Neural progenitor cell (in vitro differentiated cells): ENCODE measurements around the gene NAP1L4. TPM values are rescaled to one million over a fixed set of nuclear protein-coding genes. Genes with fewer than 3 reads are reported as not detected.
A peak's percentile ranks its signal among the peaks of the same experiment; 100 is the strongest.

Source experiments
- DNase-seq: peaks from one replicate; pipeline ENCODE4 v3.0.0-alpha.2; 2016; ENCODE audit warnings: low spot score
- H2AFZ ChIP-seq: fragments of 200-600 bp; sonication (generic); replicated peaks from 2 replicates; pipeline ENCODE4 v1.6.1; 2016; ENCODE audit warnings: antibody characterized with exemption
- H3F3A ChIP-seq: fragments of 200-600 bp; sonication (generic); 2 replicates; pipeline ENCODE4 v1.6.1; 2016; ENCODE audit warnings: antibody characterized with exemption, low read depth
- H3K27ac ChIP-seq: fragments of 200-600 bp; sonication (generic); 2 replicates; pipeline ENCODE4 v1.5.1; 2016; ENCODE audit warnings: mild to moderate bottlenecking
- H3K27me3 ChIP-seq: fragments of 200-600 bp; sonication (generic); 2 replicates; pipeline ENCODE4 v1.6.1; 2016; ENCODE audit warnings: mild to moderate bottlenecking, moderate library complexity
- H3K36me3 ChIP-seq: fragments of 200-600 bp; sonication (generic); 2 replicates; pipeline ENCODE4 v1.5.1; 2016
- H3K4me1 ChIP-seq: fragments of 200-600 bp; sonication (generic); 2 replicates; pipeline ENCODE4 v1.6.1; 2016; ENCODE audit warnings: mixed run types
- H3K4me2 ChIP-seq: fragments of 200-600 bp; sonication (generic); 2 replicates; pipeline ENCODE4 v1.6.1; 2016
- H3K4me3 ChIP-seq: fragments of 200-600 bp; sonication (generic); 2 replicates; pipeline ENCODE4 v1.5.1; 2016
- H3K79me2 ChIP-seq: fragments of 200-600 bp; sonication (generic); 2 replicates; pipeline ENCODE4 v1.6.1; 2016; ENCODE audit warnings: low read depth
- H3K9ac ChIP-seq: fragments of 200-600 bp; sonication (generic); 2 replicates; pipeline ENCODE4 v1.6.1; 2016
- H3K9me3 ChIP-seq: fragments of 200-600 bp; sonication (generic); 2 replicates; pipeline ENCODE4 v1.5.1; 2016; ENCODE audit warnings: low read depth
- H4K20me1 ChIP-seq: fragments of 200-600 bp; sonication (generic); 2 replicates; pipeline ENCODE4 v1.6.1; 2016; ENCODE audit warnings: low read depth
- H3K27ac Mint-ChIP-seq: 3 replicates; pipeline ENCODE4 v1.8.0; 2021; ENCODE audit warnings: mixed read lengths
- H3K27me3 Mint-ChIP-seq: 2 replicates; pipeline ENCODE4 v1.8.0; 2022; ENCODE audit warnings: low read depth, mild to moderate bottlenecking, inconsistent platforms, moderate library complexity, mixed read lengths; ENCODE audit not compliant: insufficient read depth
- H3K36me3 Mint-ChIP-seq: 3 replicates; pipeline ENCODE4 v1.8.0; 2021; ENCODE audit warnings: mixed read lengths
- H3K4me1 Mint-ChIP-seq: 3 replicates; pipeline ENCODE4 v1.8.0; 2021; ENCODE audit warnings: mixed read lengths
- H3K4me3 Mint-ChIP-seq: 3 replicates; pipeline ENCODE4 v1.8.0; 2021; ENCODE audit warnings: mild to moderate bottlenecking, moderate library complexity, mixed read lengths
- H3K9me3 Mint-ChIP-seq: 3 replicates; pipeline ENCODE4 v1.8.0; 2020; ENCODE audit warnings: mixed read lengths
- EZH2 ChIP-seq: fragments of 200-600 bp; sonication (generic); IDR thresholded peaks from 2 replicates; pipeline ENCODE4 v1.6.1; 2017; ENCODE audit warnings: antibody characterized with exemption, mild to moderate bottlenecking, moderate library complexity
- EZH2phosphoT487 ChIP-seq: fragments of 200-600 bp; sonication (generic); IDR thresholded peaks from 2 replicates; pipeline ENCODE4 v1.6.1; 2017; ENCODE audit warnings: antibody characterized with exemption
- total RNA-seq: library from RNA; depleted of rRNA; stranded (reverse); fragments of >200 nt; gene quantifications from 2 replicates; pipeline ENCODE4 v1.2.3, GENCODE V29; 2015; ENCODE audit warnings: low replicate concordance
- TF ChIP-seq, protein P1 (sequence below): fragments of 200-600 bp; sonication (generic); IDR thresholded peaks from 2 replicates; pipeline ENCODE4 v1.5.1; 2017; ENCODE audit warnings: antibody characterized with exemption, mild to moderate bottlenecking

Gene NAP1L4
- total RNA-seq, 1 donor from 2014 or later: 191 TPM

DNA sequence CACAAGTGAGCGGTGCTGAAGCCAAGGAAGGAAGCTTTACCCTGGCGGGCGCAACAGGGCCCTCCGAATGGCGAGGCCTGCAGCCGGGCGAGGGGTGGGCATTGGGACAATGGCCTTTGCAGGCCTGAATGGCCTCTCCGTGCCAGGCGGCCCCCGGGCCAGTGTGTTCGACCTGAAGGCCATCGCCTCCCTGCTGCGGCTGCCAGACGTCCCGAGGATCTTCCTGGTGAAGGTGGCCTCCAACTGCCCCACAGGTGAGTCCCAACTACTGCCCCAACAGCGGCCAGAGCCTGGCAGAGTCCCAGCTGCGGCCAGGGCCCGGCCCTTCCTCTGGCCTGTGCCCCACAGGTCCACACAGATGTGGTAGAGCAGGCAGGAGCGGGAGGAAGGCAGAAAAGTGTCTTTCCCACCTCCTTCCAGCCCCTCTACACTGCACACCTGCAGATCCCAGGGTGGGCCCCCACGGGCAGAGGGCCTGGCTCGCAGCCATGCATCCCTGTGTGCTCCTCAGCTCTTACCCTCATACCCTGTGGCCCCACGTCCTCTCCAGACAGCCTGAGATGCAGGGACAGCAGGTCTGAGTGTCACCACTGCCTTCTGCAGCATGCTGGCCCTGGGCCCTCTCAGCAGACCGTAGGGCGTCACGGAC, 74.2 kb downstream of the NAP1L4 start:
- Histone ChIP-seq H3K9me3 (no peaks in the 10 kb centered on the region), H2AFZ (no peak overlapping the region), H3K4me1 (no peaks in the 10 kb centered on the region), H4K20me1 (no peaks in the 10 kb centered on the region), H3K27me3 (no peaks in the 10 kb centered on the region), H3K4me3 (no peak overlapping the region), H3F3A (no peaks in the 10 kb centered on the region), H3K9ac (no peak overlapping the region), H3K36me3 (no peaks in the 10 kb centered on the region), H3K27ac (no peak overlapping the region), H3K79me2 (no peaks in the 10 kb centered on the region), H3K4me2 (no peak overlapping the region)
- H3K27ac Mint-ChIP-seq: no peak overlapping the region
- DNase-seq: no peak
- no peak overlapping the region for H3K4me3 Mint-ChIP-seq
- H3K9me3 Mint-ChIP-seq: no peaks in the 10 kb centered on the region
- no peaks in the 10 kb centered on the region for H3K27me3 Mint-ChIP-seq
- peaks cover 4% of the 10 kb centered on the region for H3K4me1 Mint-ChIP-seq
- no peak for TF ChIP-seq EZH2phosphoT487
- no peak for TF ChIP-seq EZH2
- TF ChIP-seq, protein P1, sequence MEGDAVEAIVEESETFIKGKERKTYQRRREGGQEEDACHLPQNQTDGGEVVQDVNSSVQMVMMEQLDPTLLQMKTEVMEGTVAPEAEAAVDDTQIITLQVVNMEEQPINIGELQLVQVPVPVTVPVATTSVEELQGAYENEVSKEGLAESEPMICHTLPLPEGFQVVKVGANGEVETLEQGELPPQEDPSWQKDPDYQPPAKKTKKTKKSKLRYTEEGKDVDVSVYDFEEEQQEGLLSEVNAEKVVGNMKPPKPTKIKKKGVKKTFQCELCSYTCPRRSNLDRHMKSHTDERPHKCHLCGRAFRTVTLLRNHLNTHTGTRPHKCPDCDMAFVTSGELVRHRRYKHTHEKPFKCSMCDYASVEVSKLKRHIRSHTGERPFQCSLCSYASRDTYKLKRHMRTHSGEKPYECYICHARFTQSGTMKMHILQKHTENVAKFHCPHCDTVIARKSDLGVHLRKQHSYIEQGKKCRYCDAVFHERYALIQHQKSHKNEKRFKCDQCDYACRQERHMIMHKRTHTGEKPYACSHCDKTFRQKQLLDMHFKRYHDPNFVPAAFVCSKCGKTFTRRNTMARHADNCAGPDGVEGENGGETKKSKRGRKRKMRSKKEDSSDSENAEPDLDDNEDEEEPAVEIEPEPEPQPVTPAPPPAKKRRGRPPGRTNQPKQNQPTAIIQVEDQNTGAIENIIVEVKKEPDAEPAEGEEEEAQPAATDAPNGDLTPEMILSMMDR: no peak
- no peaks in the 10 kb centered on the region for H3K36me3 Mint-ChIP-seq

DNA sequence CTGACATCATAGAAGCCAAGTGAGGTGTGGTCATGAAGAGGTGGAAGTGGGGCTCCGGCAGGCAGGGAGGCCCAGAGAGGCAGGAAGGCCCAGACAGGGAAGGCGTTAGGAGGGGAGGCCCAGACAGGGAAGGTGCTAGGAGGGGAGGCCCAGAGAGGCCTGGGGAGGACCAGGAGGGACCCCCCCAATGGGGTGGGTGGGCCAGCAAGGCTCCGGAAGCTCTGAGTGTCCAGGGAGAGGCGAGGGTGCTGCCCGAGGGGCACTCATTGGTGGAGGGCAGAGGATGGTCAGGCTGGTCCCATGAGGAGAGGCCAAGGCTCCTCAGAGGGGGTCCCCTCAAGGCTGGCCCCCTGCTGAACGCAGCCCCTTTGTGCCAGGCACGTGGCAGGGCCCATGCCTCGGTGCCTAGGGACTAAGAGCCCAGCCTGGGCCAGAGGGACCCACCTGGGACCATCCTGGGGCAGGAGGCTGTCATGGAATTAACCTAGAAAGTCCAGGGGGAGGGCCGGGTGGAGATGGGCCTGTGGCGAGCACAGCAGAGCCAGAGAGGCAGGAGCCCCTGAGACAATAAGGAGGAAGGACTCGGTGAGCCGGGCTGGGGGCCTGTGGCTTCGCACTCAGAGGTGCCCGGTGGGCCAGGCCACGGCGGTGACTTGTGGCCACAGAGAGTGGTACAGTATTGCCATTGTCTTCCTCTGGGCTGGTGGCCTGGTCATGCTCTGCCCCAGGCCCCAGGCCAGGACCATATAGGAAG, 75.1 kb downstream of the NAP1L4 start:
- H2AFZ ChIP-seq: no peak overlapping the region
- TF ChIP-seq, protein P1: no peak
- TF ChIP-seq EZH2phosphoT487 (no peak), EZH2 (no peak)
- Mint-ChIP-seq H3K36me3 (no peaks in the 10 kb centered on the region), H3K27me3 (no peaks in the 10 kb centered on the region), H3K4me3 (no peak overlapping the region), H3K9me3 (no peaks in the 10 kb centered on the region), H3K27ac (peak overlapping the region; percentile 83), H3K4me1 (peaks cover 4% of the 10 kb centered on the region)
- no peak overlapping the region for H3K9ac ChIP-seq
- H3F3A ChIP-seq: no peaks in the 10 kb centered on the region
- H3K4me2 ChIP-seq: no peak overlapping the region
- no peaks in the 10 kb centered on the region for H3K36me3 ChIP-seq
- no peak for DNase-seq
- H3K27ac ChIP-seq: no peak overlapping the region
- no peaks in the 10 kb centered on the region for H3K79me2 ChIP-seq
- no peaks in the 10 kb centered on the region for H3K27me3 ChIP-seq
- H4K20me1 ChIP-seq: no peaks in the 10 kb centered on the region
- no peaks in the 10 kb centered on the region for H3K9me3 ChIP-seq
- no peak overlapping the region for H3K4me3 ChIP-seq
- no peaks in the 10 kb centered on the region for H3K4me1 ChIP-seq

DNA sequence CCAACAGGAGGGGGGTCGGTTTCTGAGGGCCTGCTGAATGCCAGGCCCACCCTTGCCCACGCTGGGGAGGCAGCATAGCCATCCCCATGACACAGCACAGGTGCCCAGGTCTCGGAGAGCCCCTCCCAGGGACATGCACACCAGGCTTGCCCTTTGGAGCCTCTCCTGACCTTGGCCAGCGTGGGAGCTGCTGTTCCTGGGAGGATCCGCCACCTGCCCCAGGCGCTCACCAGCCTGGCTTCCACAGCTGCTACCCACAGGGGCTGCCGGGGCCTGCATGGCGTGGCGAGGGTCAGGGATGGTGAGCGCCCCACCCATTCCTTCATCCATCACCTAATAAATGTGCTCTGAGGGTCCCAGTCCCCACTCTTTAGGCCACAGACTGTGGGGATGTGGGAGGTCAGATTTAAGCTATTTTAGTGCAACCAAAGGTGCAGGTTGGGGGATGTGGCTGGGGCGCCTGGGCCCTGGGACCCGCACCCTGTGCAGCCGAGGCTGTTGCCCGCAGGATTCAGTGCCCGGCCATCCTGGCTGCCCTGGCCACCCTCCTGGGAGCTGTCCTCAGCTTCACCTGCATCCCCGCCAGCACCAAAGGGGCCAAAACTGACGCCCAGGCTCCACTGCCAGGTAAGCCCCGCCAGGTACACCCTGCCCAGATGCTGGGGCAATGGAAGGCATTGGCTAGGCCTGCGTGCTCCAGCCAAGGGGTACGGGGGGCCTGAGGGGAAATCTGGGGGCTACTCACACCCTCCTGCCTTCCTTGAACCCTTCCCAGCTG, 75.8 kb downstream of the NAP1L4 start:
- no peaks in the 10 kb centered on the region for H3K9me3 ChIP-seq
- no peaks in the 10 kb centered on the region for H3K27me3 ChIP-seq
- Mint-ChIP-seq H3K9me3 (no peaks in the 10 kb centered on the region), H3K4me3 (no peak overlapping the region), H3K4me1 (peaks cover 9% of the 10 kb centered on the region), H3K27me3 (peaks cover 2% of the 10 kb centered on the region), H3K27ac (peak overlapping the region; percentile 83), H3K36me3 (no peaks in the 10 kb centered on the region)
- H3K79me2 ChIP-seq: no peaks in the 10 kb centered on the region
- no peaks in the 10 kb centered on the region for H3K4me1 ChIP-seq
- H3K4me2 ChIP-seq: no peak overlapping the region
- no peak for DNase-seq
- H3K4me3 ChIP-seq: no peak overlapping the region
- H3K9ac ChIP-seq: no peak overlapping the region
- H4K20me1 ChIP-seq: no peaks in the 10 kb centered on the region
- H3F3A ChIP-seq: no peaks in the 10 kb centered on the region
- no peak overlapping the region for H2AFZ ChIP-seq
- H3K36me3 ChIP-seq: no peaks in the 10 kb centered on the region
- no peak overlapping the region for H3K27ac ChIP-seq
- TF ChIP-seq, protein P1: no peak
- TF ChIP-seq EZH2phosphoT487 (no peak), EZH2 (no peak)
